IPS DF 19.7 (cell line): Measurements from ENCODE around the gene NKAPL.
"Not testable (repeated sequence)": the region's sequence is repeated elsewhere in the genome, so short reads cannot be mapped to it uniquely, and the experiment has no call there.

Experiments
- DNase-seq: peaks from one replicate; pipeline ENCODE4 v3.0.0-alpha.2; 2013; ENCODE audit warnings: low read depth, low spot score

Gene NKAPL

GRCh38 chr6:28296520-28297060 is 37.5 kb downstream of the NKAPL start:
- no peak for DNase-seq

GRCh38 chr6:28303570-28303969 is 44.5 kb downstream of the NKAPL start:
- no peak for DNase-seq

GRCh38 chr6:28306363-28306762 is 47.3 kb downstream of the NKAPL start:
- DNase-seq: not testable (repeated sequence)
